Fibroblast of peridontal ligament (primary cell): Measurements from ENCODE around the gene GBF1.
"Not testable (repeated sequence)": the region's sequence is repeated elsewhere in the genome, so short reads cannot be mapped to it uniquely, and the experiment has no call there.

Source experiments
- DNase-seq: peaks from one replicate; pipeline ENCODE4 v3.0.0-alpha.2; 2010; ENCODE audit errors: extremely low read depth

GBF1 gene, protein sequence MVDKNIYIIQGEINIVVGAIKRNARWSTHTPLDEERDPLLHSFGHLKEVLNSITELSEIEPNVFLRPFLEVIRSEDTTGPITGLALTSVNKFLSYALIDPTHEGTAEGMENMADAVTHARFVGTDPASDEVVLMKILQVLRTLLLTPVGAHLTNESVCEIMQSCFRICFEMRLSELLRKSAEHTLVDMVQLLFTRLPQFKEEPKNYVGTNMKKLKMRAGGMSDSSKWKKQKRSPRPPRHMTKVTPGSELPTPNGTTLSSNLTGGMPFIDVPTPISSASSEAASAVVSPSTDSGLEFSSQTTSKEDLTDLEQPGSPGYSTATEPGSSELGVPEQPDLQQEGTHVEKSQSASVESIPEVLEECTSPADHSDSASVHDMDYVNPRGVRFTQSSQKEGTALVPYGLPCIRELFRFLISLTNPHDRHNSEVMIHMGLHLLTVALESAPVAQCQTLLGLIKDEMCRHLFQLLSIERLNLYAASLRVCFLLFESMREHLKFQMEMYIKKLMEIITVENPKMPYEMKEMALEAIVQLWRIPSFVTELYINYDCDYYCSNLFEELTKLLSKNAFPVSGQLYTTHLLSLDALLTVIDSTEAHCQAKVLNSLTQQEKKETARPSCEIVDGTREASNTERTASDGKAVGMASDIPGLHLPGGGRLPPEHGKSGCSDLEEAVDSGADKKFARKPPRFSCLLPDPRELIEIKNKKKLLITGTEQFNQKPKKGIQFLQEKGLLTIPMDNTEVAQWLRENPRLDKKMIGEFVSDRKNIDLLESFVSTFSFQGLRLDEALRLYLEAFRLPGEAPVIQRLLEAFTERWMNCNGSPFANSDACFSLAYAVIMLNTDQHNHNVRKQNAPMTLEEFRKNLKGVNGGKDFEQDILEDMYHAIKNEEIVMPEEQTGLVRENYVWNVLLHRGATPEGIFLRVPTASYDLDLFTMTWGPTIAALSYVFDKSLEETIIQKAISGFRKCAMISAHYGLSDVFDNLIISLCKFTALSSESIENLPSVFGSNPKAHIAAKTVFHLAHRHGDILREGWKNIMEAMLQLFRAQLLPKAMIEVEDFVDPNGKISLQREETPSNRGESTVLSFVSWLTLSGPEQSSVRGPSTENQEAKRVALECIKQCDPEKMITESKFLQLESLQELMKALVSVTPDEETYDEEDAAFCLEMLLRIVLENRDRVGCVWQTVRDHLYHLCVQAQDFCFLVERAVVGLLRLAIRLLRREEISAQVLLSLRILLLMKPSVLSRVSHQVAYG (N-terminal part only)

GRCh38 chr10:102245082-102245931 is at the start of gene GBF1:
Gene GBF1, plus strand, starts transcription at chr10:102245532. Its CDS starts 13,407 bp downstream, at chr10:102258939.
- peak; percentile 100 for DNase-seq

DNA sequence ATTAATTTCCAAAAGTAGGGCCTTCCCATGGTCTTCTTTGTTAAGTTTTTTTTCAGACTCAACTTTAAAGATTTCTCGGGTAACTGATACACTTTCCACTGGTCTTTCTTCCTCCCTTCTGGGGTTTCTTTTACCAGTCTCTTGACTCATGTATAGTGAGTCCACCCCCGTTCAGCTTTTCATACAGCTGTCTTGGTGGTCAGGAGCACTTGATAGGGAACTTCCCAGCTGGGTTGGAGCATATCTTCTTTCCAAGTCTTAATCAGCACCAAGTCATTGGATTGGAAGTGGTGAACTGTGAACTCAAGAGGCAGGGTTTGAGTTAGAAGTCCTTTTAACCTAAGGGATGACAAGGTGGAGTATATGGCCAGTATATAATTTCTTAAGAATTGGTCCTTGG is 48.4 kb upstream of the GBF1 start:
- DNase-seq: no peak

DNA sequence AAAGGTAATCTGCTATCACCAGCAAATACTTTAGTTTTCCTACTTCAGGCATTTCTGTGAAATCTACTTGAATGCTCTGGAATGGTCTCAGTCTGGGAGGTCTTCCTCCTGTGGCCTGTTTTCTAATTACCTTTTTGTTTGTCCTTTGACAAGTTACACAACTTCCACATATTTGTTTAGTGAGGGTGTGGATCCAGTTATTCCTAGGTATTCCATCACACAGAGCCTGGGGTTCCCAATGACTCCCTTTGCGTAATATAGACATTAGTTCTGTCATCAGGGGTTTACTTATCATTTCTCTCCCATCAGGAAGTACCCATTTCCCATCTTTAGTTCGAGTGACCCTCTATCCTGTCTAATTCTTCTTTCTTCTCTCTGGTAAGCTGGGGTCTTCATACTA is 47.3 kb upstream of the GBF1 start:
- no peak for DNase-seq

DNA sequence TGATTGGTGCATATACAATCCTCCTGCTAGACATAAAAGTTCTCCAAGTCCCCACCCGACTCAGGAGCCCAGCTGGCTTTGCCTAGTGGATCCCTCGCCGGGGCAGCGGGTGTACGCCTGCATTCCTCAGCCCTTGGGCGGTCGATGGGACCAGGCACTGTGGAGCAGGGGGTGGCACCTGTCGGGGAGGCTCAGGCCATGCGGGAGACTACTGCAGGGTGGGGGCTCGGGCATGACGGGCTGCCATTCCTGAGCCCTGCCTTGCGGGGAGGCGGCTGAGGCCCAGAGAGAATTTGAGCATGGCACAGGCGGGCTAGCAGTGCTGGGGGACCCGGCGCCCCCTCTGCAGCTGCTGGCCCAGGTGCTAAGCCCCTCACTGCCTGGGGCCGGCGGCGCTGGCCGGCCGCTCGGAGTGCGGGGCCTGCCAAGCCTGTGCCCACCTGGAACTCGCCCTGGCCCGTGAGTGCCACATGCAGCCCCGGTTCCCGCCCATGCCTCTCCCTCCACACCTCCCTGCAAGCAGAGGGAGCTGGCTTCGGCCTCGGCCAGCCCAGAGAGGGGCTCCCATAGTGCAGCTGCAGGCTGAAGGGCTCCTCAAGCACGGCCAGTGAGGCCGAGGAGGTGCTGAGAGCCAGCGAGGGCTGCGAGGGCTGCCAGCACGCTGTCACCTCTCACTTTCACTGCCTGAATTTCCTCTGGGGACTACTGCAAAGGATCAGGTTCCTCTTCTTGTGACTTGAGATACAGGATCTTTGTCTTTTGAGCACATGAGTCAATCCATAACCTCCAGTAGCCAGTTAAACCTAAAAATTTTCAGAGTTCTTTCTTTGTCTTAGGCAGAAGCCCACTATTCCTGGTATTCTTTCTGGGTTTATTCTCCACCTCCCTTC is 44.3 kb upstream of the GBF1 start:
- no peak for DNase-seq

GRCh38 chr10:102202386-102202785 is 42.9 kb upstream of the GBF1 start:
- no peak for DNase-seq

DNA sequence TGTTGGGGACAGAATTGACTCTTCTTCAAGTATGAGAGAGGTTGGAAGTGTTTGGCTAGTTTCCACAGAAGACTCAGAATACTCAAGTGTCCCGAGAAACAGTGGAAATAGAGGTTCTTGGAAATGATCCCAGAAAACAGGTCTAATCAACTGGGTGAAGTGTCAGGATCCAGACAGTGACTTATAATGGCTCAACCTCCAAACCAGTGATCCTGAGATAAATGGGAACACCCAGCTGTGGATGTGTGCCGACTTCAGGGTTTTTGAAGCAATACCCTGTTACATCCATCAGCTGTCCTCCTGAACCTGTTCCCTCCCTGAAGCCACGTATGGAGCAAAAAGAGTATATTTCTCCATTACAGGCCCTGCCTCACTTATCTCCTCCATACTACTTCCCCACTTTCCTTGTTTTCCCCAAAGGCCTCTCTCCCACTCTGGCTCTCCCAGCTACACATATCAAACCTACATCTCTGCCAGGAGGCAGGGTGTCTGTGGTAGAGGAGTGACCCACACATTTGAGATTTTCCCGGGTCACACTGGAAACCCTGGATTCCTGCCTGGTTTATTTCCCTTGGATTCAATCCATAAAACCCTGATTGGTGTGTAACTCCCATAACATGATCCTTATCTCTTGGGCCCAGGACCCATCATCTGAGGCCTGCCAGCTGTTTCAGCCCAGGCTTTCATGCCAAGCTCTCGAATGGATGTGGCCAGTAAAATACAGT is 36.9 kb upstream of the GBF1 start:
- DNase-seq: peak; percentile 42

GRCh38 chr10:102211615-102212299 is 33.6 kb upstream of the GBF1 start:
- no peak for DNase-seq

DNA sequence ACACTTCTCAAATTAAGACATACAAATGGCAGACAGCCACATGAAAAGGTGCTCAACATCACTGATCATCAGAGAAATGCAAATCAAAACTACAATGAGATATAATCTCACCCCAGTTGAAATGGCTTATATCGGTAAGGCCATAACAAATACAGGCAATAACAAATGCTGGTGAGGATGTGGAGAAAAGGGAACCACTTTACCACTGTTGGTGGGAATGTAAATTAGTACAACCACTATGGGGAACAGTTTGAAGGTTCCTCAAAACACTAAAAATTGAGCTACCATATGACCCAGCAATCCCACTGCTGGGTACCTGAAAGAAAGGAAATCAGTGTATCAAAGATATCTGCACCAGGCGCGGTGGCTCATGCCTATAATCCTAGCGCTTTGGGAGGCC is 31.7 kb upstream of the GBF1 start:
- DNase-seq: not testable (repeated sequence)

GRCh38 chr10:102219370-102219769 is 26.0 kb upstream of the GBF1 start:
- no peak for DNase-seq

DNA sequence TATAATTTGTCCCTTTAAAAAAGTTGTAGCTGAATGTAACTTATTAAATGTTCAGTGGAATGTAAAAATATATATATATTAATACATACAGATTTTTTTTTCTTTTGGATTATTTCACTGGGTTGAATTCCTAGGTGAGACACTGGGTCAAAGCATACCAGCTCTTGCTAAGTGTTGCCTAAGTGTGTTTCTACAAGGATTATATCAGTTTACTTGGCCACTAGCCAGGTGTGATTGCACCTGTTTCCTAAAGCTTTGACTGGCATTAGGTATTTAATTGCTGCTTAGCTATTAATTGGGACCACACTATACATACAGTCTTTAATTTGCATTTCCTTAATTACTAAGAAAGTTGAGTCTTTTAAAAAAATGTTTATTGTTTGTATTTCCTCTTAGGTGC is 24.7 kb upstream of the GBF1 start:
- no peak for DNase-seq

DNA sequence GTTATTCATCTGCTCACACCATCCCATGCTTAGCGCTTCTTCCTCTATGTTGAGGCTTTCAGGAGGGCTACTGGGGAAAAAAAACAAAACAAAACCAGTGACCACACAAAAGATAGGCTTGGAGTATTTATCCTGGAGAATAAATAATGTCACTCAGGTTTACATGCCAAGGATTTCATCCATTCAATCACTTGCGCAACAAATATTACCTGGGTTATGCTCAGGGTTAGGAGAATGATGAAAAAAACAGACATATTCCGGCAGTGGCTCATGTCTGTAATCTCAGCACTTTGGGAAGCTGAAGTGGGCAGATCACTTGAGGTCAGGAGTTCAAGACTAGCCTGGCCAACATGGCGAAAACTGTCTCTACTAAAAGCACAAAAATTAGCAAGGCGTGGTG is 22.5 kb upstream of the GBF1 start:
- no peak for DNase-seq

DNA sequence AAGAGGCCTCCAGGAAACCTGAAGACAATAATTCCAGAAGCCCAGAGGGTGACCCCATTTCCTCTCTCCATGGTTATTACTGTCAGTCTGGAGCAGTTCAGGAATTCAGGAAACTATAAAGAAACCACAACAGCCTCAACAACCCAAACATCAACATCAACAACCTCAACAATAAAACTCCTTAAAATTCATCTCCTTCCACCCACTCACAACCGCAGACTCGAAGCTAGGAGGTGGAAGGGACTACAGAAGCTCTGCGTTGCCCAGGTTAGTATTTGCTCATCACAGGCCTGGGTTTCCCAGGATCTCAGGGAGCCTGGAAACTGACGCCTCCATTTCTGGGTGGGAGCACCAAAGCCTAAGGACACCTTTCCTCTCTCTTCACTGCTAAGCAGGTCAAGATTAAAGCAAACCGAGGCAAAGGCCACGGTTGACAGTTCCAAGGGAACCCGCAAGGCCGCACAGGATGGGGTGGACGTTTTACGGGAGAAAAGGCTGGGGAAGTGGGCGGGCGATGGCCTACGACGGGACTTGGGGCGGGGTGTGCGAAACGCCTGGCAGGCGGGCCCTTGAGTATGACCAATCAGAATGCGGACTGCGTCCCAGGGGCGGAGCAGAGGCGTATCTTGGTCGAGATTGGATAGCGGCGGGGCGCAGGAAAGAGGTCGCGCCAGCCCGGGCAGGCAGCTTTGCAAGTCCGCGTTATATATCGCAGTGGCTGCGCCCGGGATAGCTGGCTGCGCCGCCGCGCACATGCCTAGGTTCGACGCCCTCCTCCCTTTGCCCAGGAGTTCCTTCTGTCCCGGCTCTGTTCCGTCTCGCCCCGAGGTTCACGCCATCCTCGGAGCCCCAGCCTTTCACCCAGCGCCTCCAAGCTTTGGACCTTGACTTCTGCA is 19.4 kb upstream of the GBF1 start, which contains the start of gene ELOVL3:
Gene ELOVL3, plus strand, starts transcription at position 654 of the 896 bp plus-strand sequence. CDS start 250 bp downstream, outside the sequence.
- DNase-seq: peak; percentile 92

GRCh38 chr10:102226542-102226870 is 18.8 kb upstream of the GBF1 start:
- no peak for DNase-seq

GRCh38 chr10:102227050-102227449 is 18.3 kb upstream of the GBF1 start:
- peak; percentile 91 for DNase-seq

- DNase-seq: peak; percentile 69
Measured at GRCh38 chr10:102229810-102230263, 15.5 kb upstream of the GBF1 start.

- peak; percentile 40 for DNase-seq
Measured at GRCh38 chr10:102230264-102230860, 15.0 kb upstream of the GBF1 start.

GRCh38 chr10:102230861-102231356 is 14.4 kb upstream of the GBF1 start:
- no peak for DNase-seq
